GM12865 (cell line): ENCODE results near the gene RPA3.

Source experiments
- DNase-seq: peaks from one replicate; pipeline ENCODE4 v3.0.0; 2010; ENCODE audit warnings: low read depth
- H3K4me3 ChIP-seq: 2 replicates; pipeline ENCODE4 v1.5.1; 2011; ENCODE audit warnings: mild to moderate bottlenecking, low read depth, low read length, control low read depth
- CTCF ChIP-seq: IDR thresholded peaks from 2 replicates; pipeline ENCODE4 v1.5.1; 2011; ENCODE audit warnings: low read length, control low read depth, low read depth, inconsistent platforms; ENCODE audit not compliant: insufficient read depth; ENCODE audit errors: missing control alignments

Gene RPA3

GRCh38 chr7:7696458-7697119 is 21.8 kb downstream of the RPA3 start:
- H3K4me3 ChIP-seq: no peak overlapping the region
- TF ChIP-seq CTCF: no peak
- DNase-seq: no peak

- H3K4me3 ChIP-seq: no peak overlapping the region
- TF ChIP-seq CTCF: no peak
- no peak for DNase-seq
Measured at GRCh38 chr7:7695111-7695817, 23.1 kb downstream of the RPA3 start.

- DNase-seq: no peak
- H3K4me3 ChIP-seq: no peak overlapping the region
- no peak for TF ChIP-seq CTCF
Measured at GRCh38 chr7:7694542-7694941, 23.9 kb downstream of the RPA3 start.

- no peak for DNase-seq
- TF ChIP-seq CTCF: no peak
- no peak overlapping the region for H3K4me3 ChIP-seq
Measured at GRCh38 chr7:7693881-7694280, 24.5 kb downstream of the RPA3 start.

GRCh38 chr7:7688956-7689355 is 29.5 kb downstream of the RPA3 start:
- no peak overlapping the region for H3K4me3 ChIP-seq
- TF ChIP-seq CTCF: no peak
- DNase-seq: no peak

GRCh38 chr7:7688310-7688709 is 30.1 kb downstream of the RPA3 start:
- no peak for TF ChIP-seq CTCF
- no peak overlapping the region for H3K4me3 ChIP-seq

More at GRCh38 chr7:7688310-7688709, 30.1 kb downstream of the RPA3 start:
- no peak for DNase-seq
